ENCODE results near the gene SERPINB8.
"Not testable (repeated sequence)": the region's sequence is repeated elsewhere in the genome, so short reads cannot be mapped to it uniquely, and the experiment has no call there.

Gene SERPINB8

DNA sequence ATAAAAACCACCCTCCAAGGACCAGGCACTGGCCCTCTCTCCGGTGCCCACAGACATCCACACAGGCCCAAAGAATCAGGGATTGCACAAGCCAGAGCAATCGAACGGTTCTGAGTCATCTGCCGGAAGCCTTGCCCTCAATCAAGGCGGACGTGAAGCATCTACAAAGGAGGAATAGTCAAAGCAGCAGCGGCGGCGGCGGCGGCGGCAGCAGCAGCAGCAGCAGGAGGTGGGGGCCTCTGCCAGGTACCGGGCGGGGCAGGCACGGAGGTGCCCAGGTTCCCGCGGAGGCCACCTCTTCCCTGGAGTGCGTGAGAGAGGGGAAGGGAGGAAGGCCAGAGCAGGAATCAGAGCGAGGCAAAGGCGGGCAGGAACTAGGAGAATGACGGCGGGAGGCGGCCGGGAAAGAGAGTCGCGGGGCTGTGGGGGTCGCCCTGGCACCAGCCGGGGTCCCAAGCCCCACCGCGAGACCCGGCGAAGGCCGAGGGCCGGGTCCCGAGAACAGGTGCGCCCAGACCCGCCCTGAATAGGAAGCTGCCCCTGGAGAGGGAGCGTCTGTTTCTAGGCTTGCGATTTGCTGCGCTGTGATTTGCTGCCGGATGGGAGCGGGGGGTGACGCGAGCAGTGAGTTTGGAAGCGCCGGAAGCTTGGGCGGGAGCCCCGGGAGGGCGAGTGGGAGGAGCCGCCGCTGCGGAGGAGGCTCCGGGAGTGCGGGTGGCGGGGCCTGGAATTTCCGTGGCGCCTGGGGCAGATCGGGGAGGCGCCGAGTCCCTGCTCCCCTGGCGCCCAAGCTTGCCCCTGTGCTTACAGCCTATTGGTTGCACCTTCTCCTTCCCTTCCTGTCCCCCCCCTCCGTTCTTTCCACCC is at the start of gene SERPINB8:
TSS of gene SERPINB8 (plus strand) at position 140 of the 867 bp plus-strand sequence. CDS start 8,228 bp downstream, outside the sequence.
- DNase-seq: peak; percentile 71 to 78

DNA sequence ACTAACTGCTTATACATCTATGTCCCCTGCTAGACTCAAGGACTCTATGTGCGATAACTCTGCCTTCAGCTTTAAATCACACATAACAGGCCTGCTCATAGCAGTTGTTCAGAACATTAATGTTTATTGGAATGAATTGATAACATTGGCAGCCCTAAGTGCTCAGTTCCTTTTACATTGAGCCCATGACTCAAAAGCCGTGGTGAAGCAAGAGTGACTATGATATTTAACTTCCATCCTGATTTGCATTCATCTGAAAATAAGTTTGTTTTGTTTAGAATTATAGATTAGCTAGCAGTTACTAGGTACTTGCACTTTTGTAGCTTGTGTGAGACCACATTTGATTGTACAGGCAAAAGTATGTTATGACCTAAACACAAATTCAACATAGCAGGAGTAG is 47.8 kb upstream of the SERPINB8 start:
- DNase-seq: no peak

DNA sequence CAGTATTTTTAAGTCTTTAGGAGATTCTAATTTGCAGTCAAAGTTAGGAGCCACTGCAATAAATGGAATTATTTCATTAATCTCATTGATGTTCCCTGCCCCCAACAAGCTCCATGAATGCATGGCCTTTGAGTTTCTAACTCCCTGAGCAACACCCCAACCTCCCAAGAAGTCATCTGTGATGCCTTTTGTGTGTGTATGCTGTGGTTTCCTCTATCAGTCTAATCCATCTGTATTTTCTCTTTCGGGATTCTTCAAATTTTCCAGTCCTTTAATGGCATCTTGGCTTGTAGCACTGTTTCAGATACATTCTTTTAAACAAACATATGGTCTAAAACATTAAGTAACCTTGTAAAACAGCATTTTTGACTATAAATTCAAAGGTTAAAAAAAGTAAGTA is 45.3 kb upstream of the SERPINB8 start:
- no peak for DNase-seq

DNA sequence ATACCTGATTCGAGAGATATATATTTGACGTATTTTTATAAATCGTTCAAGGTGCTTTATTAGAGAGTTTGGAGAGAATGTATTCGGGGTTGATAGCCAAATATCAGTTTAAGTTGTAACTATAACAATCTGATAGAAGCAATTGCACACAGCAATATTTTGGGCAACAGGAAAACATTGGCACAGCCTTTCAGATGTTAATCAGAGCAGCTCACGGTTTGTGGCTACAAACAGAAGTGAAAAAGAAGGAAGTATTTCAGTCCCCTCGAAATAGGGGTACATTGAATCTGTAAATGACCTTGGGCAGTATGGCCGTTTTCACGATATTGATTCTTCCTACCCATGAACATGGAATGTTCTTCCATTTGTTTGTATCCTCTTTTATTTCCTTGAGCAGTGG is 41.5 kb upstream of the SERPINB8 start:
- no peak for DNase-seq

DNA sequence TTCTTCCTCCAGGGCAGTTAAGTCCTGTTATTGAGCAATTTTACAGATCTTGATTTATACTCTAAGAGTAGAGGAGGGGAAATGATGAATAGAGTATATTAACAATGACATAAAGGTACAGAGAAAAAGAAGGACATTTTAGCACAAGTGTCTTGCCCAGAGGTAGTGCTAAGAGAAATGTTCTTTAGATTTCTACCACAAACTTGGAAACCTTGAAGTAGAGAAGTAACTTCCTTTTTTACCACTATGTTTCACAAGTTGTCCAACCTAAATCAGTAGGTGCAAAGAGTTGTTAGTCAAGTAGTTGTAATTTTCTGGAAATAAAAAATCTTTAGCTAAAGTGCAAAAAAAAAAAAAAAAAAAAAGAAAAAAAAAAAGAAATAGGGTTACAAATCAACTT is 40.5 kb upstream of the SERPINB8 start:
- DNase-seq: not testable (repeated sequence)

- DNase-seq: no peak
Observed at GRCh38 chr18:63930773-63931354, 39.0 kb upstream of the SERPINB8 start.

GRCh38 chr18:63936156-63936931 is 33.5 kb upstream of the SERPINB8 start:
- peak; percentile 31 to 53 for DNase-seq

DNA sequence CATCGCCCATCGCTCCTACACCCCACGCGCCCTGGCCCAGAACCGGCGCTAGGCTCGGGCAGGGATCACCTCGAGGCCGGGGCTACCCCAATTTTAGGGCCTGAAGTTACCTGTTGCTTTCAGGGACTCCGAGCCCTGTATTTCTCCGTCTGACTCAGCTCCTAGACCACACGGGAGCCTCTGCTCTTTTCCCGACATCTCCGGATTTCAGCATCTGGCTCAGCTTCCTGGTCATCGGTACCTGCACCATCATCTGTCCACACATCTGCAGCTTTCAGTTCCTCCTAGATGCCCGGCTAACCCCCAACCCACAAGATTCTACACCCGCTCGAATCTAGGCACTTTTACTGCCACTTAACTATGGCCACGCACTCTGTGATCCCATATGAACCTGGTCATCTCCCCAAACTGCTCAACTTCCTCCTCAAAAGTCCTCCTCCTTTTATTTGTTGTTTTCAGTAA is 32.9 kb upstream of the SERPINB8 start:
- DNase-seq: no peak

GRCh38 chr18:63940008-63940407 is 29.9 kb upstream of the SERPINB8 start:
- DNase-seq: no peak

GRCh38 chr18:63940543-63941050 is 29.3 kb upstream of the SERPINB8 start:
- not testable (repeated sequence) for DNase-seq

DNA sequence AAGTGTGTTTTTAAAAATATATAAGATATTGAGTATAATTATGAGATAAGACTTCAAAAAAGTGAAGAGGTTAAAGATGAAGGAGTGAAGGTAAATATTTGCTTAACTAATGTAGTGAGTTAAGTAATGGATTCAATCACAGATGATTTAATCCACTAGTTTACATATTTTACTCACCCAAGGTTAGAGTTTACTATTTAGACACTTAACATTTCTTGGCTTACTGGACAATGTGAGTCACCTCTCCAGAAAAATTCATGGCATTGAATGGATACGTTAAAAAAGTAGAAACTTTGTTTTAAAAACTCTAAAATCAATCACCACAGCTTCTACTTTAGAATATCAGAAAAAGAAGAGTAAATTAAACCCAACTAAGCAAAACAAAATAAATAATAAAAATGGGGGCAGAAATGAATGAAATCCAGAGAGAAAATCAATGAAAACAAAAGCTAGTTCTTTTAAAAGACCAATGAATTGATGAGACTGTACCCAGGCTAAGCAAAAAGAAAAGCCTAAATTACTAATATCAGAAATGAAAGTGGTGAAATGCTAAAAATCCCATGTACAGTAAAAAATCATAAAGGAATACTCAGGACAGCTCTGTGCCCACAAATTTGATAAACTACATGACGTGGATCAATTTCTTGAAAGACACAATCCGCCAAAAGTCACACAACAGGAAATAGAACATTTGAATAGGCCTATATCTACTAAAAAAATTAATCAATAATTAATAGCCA is 22.7 kb upstream of the SERPINB8 start:
- DNase-seq: no peak

DNA sequence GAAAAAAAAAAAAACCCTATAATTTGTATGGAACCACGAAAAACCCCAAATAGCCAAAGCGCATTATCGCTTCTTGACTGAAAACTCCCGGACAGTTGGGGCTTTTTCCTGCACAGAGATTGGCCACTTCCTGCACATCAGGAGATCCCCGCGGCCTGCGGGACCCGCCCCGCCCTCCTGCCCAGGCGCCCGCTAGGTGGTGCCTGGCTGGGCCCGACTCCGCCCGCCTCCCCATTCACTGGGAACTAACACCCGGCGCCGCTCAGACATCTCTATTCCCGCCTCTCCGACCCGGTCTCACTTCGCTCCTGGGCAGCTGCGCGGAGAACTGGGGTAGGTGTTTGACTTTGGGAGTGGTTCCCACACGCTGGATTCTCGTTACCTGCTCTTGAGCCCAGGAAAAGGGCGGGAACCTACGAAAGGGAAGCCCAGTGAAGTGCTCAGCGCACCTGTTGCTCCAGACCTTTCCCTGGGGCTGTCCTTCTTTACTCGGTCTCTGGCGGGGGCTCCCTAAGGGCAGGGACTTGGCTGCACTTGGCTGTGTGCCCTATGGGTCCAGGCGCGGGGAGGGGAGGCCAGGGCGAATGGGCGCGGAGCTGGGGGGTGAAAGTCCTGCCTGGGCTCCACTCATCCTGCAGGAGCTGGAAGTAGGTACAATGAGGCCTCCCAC is 20.7 kb upstream of the SERPINB8 start, which contains the start of gene HMSD:
TSS of gene HMSD (plus strand) at position 234 of the 670 bp plus-strand sequence. CDS start 4,155 bp downstream, outside the sequence.
- DNase-seq: peak; percentile 28 to 50

DNA sequence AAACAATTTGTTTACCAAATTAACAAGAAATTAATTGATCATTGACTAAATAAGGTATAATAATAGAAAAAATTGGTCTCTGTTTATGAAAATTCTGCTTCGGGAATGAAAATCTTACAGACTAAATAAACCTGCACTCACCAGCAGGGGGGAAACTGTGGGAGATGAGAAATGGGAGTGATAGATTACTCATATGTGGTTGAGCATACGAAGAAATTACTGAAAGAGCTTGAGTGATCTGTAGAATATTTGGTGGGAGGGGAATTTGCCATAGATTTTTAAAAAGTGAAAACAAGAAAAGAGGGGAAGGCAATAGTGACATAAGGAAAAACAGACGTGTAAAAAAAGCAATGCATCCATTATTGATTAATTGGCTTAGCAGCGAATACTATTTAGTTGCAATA is 18.6 kb upstream of the SERPINB8 start:
- no peak for DNase-seq

DNA sequence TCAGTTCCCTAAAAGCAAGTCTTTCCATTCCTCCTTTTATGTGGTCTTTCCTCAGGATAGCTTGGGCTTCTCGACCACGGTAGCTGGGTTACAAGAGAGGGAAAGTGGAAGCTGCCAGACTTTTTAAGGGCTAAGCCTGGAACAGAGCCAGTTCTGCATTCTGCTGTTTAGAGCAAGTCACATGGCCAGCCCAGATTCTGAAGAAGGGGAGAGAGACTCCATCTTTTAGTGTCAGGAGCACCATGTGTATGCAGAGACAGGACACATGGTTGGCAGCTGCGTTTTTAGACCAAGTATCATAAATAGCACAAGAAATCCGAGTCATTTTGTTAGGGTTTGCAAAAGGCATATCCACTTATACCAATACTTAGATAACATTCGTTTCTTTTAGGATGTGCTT is 16.1 kb upstream of the SERPINB8 start:
- no peak for DNase-seq

- DNase-seq: no peak
Observed at GRCh38 chr18:63956755-63957154, 13.1 kb upstream of the SERPINB8 start.

DNA sequence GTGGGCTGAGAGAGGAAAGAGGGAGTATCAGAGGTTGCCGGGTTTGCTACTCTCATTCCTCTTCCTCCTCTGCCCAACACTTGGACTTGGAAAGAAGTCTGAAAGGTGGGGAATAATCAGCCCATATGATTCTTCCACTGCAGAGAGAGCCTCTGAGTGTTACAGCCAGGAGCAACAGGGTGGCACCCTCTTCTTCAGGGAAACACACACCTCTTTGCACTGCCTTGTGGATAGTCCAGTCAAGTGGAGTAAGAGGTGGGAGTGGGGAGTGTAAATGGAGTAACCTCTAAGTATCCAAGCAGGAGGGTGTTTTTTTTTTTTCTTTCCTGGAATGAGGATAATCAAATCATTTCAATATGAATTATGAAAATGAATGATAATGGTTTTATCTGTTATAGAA is 9.0 kb upstream of the SERPINB8 start:
- DNase-seq: no peak

- no peak for DNase-seq
Observed at GRCh38 chr18:63961435-63961980, 8.4 kb upstream of the SERPINB8 start.

DNA sequence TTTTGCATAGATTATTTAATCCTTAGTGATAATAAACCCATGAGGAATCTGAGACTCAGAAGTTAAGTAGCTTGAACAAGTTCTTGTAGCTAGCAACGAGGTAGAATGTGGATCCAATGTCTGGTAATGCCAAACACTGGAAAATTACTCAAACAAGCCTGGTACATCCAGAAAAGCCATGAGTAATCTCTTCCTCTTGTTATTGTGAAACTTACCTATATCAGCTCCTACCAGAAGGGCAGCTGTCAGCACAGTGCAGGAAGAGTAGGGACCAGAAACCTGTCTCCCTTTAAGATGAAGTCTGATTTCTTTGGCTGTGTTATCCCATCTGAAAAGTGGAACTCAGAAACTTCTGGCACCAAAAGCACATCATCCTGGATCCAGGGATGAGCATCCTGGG is 7.7 kb upstream of the SERPINB8 start:
- no peak for DNase-seq

GRCh38 chr18:63963615-63964256 is 6.1 kb upstream of the SERPINB8 start:
- peak; percentile 13 to 45 for DNase-seq

DNA sequence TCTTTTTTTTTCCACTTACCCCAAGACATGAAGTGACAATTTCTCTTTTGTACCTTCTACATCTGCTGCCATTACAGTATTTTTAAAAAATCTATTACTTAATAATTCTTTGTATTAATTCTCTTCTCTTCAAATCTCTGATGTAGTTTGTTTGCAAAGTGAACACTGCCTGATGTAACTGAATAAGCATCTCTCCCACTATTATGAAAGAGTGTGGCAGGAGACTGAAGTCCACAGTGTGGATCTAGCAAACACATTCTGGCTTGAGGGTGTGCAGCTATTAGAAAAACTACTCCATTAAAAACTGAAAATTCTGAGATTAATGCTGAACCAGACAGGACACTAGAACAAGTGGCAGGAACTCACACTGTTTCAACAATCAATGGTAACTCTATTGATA is 5.0 kb upstream of the SERPINB8 start:
- DNase-seq: no peak
